Bronchial epithelial cell (primary cell): ENCODE results near the gene FASTKD1. TPM values are rescaled to one million over a fixed set of nuclear protein-coding genes. Genes with fewer than 3 reads are reported as not detected.
"Not testable (repeated sequence)": the region's sequence is repeated elsewhere in the genome, so short reads cannot be mapped to it uniquely, and the experiment has no call there.

ENCODE experiments used
- DNase-seq: peaks from one replicate; pipeline ENCODE4 v3.0.0-alpha.2; 2010; ENCODE audit warnings: low read depth
- FAIRE-seq: peaks from 2 replicates; lab custom pipeline; 2011; peaks lifted over from hg19 to GRCh38; lab: Jason Lieb, UNC
- H3K27me3 ChIP-seq: 2 replicates; pipeline ENCODE4 v1.5.1; 2011; ENCODE audit warnings: low read length; ENCODE audit not compliant: control insufficient read depth, insufficient read depth
- H3K36me3 ChIP-seq: 2 replicates; pipeline ENCODE4 v1.5.1; 2011; ENCODE audit warnings: low read length; ENCODE audit not compliant: control insufficient read depth, insufficient read depth
- H3K4me3 ChIP-seq: 2 replicates; pipeline ENCODE4 v1.5.1; 2011; ENCODE audit warnings: mild to moderate bottlenecking, low read depth, low read length, control low read depth
- total RNA-seq: library from RNA; depleted of rRNA; stranded (reverse); fragments of >200 nt; gene quantifications from 2 replicates; pipeline ENCODE4 v1.2.1, GENCODE V29; 2014
- TF ChIP-seq, protein P1 (sequence below): IDR thresholded peaks from 2 replicates; pipeline ENCODE4 v1.5.1; 2011; ENCODE audit warnings: mild to moderate bottlenecking, moderate library complexity, low read length, control low read depth, inconsistent platforms; ENCODE audit not compliant: insufficient read depth, severe bottlenecking

FASTKD1 gene
- total RNA-seq, 1 donor from 2014 or later: 15.8 TPM

DNA sequence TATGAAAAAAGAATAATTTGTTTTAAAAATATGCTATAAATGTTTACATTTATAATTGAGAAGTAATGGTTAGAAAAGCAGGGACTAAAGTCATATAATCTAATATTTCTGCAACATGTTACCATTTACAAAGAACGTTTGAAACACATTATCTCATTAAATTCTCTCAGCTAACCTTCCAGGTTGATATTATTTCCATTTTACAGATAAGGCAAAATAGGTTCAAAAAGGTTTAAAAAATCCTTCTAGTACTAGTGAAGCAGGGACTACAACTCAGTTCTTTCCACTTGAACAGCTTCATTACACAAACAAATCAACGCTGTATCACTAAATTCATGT lies 875 bp downstream of the FASTKD1 start:
- FAIRE-seq (no peak), DNase-seq (no peak)
- Histone ChIP-seq H3K27me3 (no peaks in the 10 kb centered on the region), H3K36me3 (no peaks in the 10 kb centered on the region), H3K4me3 (peak overlapping the region; percentile 60)
- TF ChIP-seq, protein P1, sequence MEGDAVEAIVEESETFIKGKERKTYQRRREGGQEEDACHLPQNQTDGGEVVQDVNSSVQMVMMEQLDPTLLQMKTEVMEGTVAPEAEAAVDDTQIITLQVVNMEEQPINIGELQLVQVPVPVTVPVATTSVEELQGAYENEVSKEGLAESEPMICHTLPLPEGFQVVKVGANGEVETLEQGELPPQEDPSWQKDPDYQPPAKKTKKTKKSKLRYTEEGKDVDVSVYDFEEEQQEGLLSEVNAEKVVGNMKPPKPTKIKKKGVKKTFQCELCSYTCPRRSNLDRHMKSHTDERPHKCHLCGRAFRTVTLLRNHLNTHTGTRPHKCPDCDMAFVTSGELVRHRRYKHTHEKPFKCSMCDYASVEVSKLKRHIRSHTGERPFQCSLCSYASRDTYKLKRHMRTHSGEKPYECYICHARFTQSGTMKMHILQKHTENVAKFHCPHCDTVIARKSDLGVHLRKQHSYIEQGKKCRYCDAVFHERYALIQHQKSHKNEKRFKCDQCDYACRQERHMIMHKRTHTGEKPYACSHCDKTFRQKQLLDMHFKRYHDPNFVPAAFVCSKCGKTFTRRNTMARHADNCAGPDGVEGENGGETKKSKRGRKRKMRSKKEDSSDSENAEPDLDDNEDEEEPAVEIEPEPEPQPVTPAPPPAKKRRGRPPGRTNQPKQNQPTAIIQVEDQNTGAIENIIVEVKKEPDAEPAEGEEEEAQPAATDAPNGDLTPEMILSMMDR: no peak

DNA sequence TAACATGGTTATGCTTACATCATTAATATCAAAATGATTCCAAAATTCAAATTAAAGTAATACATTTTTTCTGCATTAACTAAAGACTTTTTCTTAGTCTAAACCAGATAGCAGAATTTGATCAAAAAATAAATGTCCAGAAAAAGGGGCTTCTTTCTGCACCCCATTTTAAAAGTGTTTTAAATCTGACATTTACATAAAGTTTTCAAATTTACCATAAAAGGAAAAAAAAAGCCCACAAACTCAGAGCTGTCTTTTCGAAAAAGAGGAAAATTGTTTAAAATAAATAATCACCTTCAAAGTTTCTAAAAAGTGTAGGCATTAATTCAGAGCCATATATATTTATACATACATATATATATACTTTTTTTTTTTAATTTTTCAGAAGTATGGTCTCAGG lies 1.5 kb downstream of the FASTKD1 start:
- no peaks in the 10 kb centered on the region for H3K36me3 ChIP-seq
- no peaks in the 10 kb centered on the region for H3K27me3 ChIP-seq
- no peak overlapping the region for H3K4me3 ChIP-seq
- DNase-seq (no peak), FAIRE-seq (no peak)
- TF ChIP-seq, protein P1: no peak

DNA sequence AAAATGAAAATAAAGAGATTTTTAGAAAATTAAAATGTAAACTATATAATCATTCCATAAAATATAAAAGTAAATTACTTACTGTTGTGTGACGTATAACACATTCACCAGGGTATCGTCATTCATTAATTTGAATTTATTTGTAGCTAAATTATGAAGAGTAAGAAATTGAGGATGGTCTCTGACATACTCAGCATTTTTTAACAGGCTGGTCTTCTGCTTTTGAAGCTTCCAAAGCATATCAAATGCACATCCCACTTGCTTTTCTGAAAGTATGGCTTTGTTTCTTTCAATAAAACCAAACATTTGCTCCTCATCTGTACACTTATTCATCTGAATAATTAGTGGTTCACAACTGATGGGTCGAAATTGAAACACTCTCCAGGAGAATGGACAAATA lies 2.1 kb downstream of the FASTKD1 start:
- FAIRE-seq (no peak), DNase-seq (no peak)
- Histone ChIP-seq H3K36me3 (no peaks in the 10 kb centered on the region), H3K27me3 (no peaks in the 10 kb centered on the region), H3K4me3 (no peak overlapping the region)
- TF ChIP-seq, protein P1: no peak

DNA sequence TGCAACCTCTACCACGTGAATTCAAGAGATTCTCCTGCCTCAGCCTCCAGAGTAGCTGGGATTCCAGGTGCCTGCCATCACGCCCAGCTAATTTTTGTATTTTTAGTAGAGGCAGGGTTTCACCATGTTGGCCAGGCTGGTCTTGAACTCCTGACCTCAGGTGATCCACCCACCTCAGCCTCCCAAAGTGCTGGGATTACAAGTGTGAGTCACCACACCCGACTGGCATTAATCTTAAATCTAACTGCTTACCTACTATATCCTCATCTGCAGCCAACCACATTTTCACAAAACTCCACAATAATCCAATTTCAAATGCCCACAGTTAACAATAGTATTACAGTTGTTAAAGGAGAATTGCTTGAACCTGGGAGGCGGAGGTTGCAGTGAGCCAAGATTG lies 2.9 kb downstream of the FASTKD1 start:
- FAIRE-seq, DNase-seq, H3K36me3 ChIP-seq, H3K4me3 ChIP-seq, H3K27me3 ChIP-seq: not testable (repeated sequence)

DNA sequence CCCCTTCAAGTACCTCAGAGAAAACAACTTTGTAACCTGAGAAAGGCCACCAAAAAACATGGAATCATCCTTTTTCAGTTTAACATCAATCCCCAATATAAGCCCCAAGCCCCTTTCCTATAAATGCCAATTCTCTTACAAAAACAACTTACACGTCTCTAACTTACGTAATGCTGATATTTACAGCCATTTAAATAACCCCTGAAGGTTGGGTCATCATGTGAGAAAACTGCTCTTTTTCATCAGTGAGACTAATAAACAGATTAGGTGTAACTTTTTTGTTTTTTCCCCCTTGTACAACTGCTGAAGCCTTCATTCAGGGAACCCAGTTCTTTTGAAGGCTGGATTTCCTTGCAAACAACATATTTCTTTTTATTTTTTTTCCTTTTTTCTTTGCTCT lies 3.7 kb downstream of the FASTKD1 start:
- Histone ChIP-seq H3K27me3 (no peaks in the 10 kb centered on the region), H3K36me3 (no peaks in the 10 kb centered on the region), H3K4me3 (no peak overlapping the region)
- no peak for DNase-seq
- TF ChIP-seq, protein P1: no peak
- FAIRE-seq: no peak

DNA sequence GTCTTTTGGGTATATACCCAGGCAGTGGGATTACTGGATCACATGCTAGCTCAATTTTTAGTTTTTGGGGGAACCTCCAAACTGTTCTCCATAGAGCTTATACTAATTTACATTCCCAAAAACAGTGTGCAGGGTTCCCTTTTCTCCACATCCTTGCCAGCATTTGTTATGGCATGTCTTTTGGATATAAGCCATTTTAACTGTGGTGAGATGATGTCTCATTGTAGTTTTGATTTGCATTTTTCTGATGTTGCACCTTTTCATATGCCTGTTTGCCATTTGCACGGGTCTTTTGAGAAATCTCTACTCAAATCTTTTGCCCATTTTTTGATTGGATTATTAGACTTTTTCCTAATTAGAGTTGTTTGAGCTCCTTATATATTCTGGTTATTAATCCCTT lies 8.0 kb downstream of the FASTKD1 start:
- H3K36me3 ChIP-seq: no peaks in the 10 kb centered on the region
- TF ChIP-seq, protein P1: no peak
- no peak overlapping the region for H3K4me3 ChIP-seq
- no peaks in the 10 kb centered on the region for H3K27me3 ChIP-seq
- no peak for FAIRE-seq
- peak; percentile 44 for DNase-seq
